NCI-H524 (cell line): ENCODE data around the gene TSPO2.

Experiments
- DNase-seq, 2 experiments: peaks; one replicate each; lab custom pipeline; 2025; lab: John Stamatoyannopoulos, UW

The TSPO2 gene

GRCh38 chr6:41075651-41076626, 33.7 kb downstream of the TSPO2 start:
- no peak for DNase-seq

GRCh38 chr6:41077536-41077935, 35.3 kb downstream of the TSPO2 start:
- DNase-seq, result no peak

- DNase-seq, result no peak
Measured at GRCh38 chr6:41078101-41078500, 35.8 kb downstream of the TSPO2 start.

DNA sequence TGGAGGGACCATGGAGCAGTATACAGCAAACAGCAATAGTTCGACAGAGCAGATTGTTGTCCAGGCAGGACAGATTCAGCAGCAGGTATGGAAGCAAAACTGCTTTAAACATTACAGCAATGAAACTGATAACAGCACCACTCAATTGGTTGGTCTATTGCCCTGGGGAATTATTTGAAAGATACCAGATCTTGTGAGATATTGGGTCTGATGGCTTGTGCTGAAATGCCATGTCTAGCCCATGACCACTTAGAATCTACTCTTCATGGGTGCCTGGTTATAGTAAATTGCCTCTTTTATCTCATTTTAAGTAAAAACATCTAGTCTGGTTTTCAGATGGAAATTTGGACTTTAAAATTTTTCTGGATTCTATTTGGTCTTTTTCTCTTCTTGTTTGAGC, 36.8 kb downstream of the TSPO2 start:
- DNase-seq, result no peak

GRCh38 chr6:41080621-41081020, 38.4 kb downstream of the TSPO2 start:
- DNase-seq, result no peak

- DNase-seq, result no peak
Measured at GRCh38 chr6:41083072-41083471, 40.8 kb downstream of the TSPO2 start.

- no peak for DNase-seq
Measured at GRCh38 chr6:41085182-41085581, 42.9 kb downstream of the TSPO2 start.

GRCh38 chr6:41088451-41088850, 46.2 kb downstream of the TSPO2 start:
- DNase-seq, result no peak

- DNase-seq, result no peak
Measured at GRCh38 chr6:41090841-41091761, 48.8 kb downstream of the TSPO2 start.

GRCh38 chr6:41092421-41093140, 50.3 kb downstream of the TSPO2 start:
- peak in 1 of 2 experiments; percentile 32 for DNase-seq

GRCh38 chr6:41093729-41094128, 51.5 kb downstream of the TSPO2 start:
- DNase-seq, result no peak
